HG02798 (cell line): ENCODE results near the gene RPN2.

Experiments
- ATAC-seq: cut with Tn5 transposase; IDR thresholded peaks from one replicate; pipeline ENCODE4 v1.9.1; 2021; ENCODE audit warnings: mild to moderate bottlenecking; ENCODE audit not compliant: unreplicated experiment, poor library complexity

Gene RPN2

GRCh38 chr20:37238935-37239451 lies 59.9 kb downstream of the RPN2 start:
- no peak for ATAC-seq

- ATAC-seq = no peak
Observed at GRCh38 chr20:37240337-37241067, 61.4 kb downstream of the RPN2 start.

- ATAC-seq = no peak
Observed at GRCh38 chr20:37242503-37242902, 63.4 kb downstream of the RPN2 start.

GRCh38 chr20:37243076-37243936 lies 64.2 kb downstream of the RPN2 start:
- ATAC-seq = no peak

GRCh38 chr20:37243937-37244571 lies 64.9 kb downstream of the RPN2 start:
- no peak for ATAC-seq

GRCh38 chr20:37244572-37244957 lies 65.4 kb downstream of the RPN2 start:
- ATAC-seq = no peak

GRCh38 chr20:37245216-37246150 lies 66.4 kb downstream of the RPN2 start:
- ATAC-seq = no peak

- ATAC-seq = no peak
Observed at GRCh38 chr20:37246736-37247135, 67.6 kb downstream of the RPN2 start.

- no peak for ATAC-seq
Observed at GRCh38 chr20:37247547-37247946, 68.4 kb downstream of the RPN2 start.

GRCh38 chr20:37249304-37249703 lies 70.2 kb downstream of the RPN2 start:
- ATAC-seq = no peak

- no peak for ATAC-seq
Observed at GRCh38 chr20:37251825-37252477, 72.8 kb downstream of the RPN2 start.

GRCh38 chr20:37253087-37253486 lies 74.0 kb downstream of the RPN2 start:
- ATAC-seq = no peak

- no peak for ATAC-seq
Observed at GRCh38 chr20:37254114-37254878, 75.2 kb downstream of the RPN2 start.

- no peak for ATAC-seq
Observed at GRCh38 chr20:37256286-37256685, 77.2 kb downstream of the RPN2 start.

GRCh38 chr20:37257530-37257929 lies 78.4 kb downstream of the RPN2 start:
- ATAC-seq = no peak

GRCh38 chr20:37257988-37258387 lies 78.9 kb downstream of the RPN2 start:
- ATAC-seq = no peak

- no peak for ATAC-seq
Observed at GRCh38 chr20:37259031-37259430, 79.9 kb downstream of the RPN2 start.

GRCh38 chr20:37259865-37260264 lies 80.7 kb downstream of the RPN2 start:
- no peak for ATAC-seq

GRCh38 chr20:37260923-37261322 lies 81.8 kb downstream of the RPN2 start:
- ATAC-seq = no peak
